HG03095 (cell line): Measurements from ENCODE around the gene BSPRY.
"Not testable (repeated sequence)": the region's sequence is repeated elsewhere in the genome, so short reads cannot be mapped to it uniquely, and the experiment has no call there.

Experiments
- ATAC-seq: cut with Tn5 transposase; IDR thresholded peaks from one replicate; pipeline ENCODE4 v1.9.1; 2021; ENCODE audit warnings: moderate library complexity; ENCODE audit not compliant: unreplicated experiment

Gene BSPRY

DNA sequence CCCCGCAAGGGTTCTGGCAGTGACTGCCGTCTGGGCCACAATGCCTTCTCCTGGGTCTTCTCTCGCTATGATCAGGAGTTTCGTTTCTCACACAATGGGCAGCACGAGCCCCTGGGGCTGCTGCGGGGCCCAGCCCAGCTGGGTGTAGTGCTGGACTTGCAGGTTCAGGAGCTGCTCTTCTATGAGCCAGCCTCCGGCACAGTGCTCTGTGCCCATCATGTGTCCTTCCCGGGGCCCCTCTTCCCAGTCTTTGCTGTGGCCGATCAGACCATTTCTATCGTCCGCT, 20.5 kb downstream of the BSPRY start:
- no peak for ATAC-seq

DNA sequence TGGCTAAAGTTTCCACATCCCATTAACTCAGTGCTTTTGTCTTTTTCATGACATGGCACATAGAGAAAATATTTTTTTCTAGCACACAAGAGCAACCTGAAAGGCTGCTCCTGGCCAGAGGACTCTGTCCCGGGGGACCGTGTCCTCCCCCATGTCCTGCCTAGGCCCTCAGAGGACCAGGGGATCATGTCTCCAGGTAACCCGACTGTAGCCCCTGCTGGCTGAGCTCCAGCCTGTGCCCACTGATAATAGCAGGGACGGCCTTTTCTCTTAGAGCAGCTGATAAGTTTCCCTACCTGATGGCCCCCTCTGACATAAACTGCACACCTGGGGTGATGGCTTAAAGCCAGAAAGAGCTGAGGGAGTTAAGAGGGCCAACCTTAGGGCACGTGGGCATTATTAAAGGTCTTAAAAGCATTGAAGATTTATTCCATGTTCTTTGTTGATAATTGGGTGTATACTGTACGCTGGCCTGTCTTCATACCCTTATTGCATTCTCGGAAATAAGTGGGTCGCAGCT, 21.5 kb downstream of the BSPRY start:
- no peak for ATAC-seq

DNA sequence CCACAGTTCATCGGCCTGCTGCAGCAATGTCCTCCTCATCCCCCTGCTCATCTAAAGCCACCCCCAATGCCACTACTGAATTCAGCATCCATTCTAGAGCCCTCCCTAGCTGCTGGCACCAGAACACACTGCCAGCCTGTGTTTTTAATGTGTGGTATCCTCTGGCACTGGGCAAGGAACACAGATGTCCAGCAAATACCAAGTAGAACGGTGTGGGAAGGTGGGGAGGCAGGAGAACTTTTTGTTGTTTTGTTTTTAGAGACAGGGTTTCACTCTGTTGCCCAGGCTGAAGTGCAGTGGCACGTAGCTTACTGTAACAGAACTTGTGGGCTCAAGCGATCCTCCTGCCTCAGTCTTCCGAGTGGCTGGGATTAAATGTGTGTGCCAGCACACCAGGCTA, 22.7 kb downstream of the BSPRY start:
- no peak for ATAC-seq

DNA sequence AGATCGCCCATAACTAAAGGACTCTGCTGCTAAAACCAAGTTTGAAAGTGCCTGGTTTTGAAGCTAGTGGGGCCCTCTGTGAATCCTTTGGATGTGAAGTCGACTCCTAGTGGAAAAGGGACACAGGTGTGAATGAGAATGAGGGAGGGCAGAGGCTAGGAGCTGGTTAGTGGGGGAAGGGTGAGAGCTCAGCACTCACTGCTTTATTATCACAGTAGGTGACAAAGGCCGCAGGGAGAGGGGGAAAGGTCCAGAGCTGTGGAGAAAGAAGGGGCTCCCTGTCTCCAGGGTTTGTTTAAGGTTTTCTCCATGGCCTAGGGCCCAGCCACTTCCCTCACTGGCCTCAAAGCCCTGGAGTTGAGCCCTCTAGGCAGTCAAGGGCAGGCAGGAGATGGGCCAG, 23.9 kb downstream of the BSPRY start:
- ATAC-seq, result no peak

DNA sequence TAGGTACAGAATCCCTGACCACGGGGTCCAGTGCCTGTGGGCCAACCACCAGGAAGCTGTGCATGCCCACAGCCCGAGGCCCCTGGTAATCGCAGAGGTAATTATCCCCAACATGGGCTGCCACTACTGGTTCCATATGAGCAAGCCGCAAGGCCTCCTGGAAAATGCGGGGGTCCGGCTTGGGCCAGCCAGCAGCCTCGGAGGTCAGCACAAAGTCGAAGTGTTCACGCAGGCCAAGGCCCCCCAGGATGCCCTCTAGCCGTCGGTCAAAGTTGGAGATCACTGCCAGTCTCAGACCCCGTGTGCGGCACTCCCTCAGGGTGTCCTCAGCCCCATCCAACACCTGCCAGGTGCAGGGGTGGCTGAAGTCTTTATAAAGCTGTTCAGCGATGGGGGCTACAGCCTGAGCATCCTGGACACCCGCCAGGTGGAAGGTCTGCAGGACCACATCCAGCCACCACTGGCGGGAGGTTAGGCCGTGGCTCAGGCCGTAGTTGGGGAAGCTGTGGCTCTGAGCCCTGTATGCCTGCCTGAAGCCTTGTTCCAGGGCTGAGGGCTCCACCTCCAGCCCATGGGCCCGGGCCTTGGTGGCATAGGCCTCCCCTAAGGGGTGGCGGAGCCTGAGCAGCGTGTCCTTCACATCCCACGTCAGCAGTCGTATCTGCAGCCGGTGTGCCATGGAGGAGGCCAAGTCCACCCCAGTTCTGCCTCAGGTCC, 24.5 kb downstream of the BSPRY start:
- ATAC-seq, result no peak

DNA sequence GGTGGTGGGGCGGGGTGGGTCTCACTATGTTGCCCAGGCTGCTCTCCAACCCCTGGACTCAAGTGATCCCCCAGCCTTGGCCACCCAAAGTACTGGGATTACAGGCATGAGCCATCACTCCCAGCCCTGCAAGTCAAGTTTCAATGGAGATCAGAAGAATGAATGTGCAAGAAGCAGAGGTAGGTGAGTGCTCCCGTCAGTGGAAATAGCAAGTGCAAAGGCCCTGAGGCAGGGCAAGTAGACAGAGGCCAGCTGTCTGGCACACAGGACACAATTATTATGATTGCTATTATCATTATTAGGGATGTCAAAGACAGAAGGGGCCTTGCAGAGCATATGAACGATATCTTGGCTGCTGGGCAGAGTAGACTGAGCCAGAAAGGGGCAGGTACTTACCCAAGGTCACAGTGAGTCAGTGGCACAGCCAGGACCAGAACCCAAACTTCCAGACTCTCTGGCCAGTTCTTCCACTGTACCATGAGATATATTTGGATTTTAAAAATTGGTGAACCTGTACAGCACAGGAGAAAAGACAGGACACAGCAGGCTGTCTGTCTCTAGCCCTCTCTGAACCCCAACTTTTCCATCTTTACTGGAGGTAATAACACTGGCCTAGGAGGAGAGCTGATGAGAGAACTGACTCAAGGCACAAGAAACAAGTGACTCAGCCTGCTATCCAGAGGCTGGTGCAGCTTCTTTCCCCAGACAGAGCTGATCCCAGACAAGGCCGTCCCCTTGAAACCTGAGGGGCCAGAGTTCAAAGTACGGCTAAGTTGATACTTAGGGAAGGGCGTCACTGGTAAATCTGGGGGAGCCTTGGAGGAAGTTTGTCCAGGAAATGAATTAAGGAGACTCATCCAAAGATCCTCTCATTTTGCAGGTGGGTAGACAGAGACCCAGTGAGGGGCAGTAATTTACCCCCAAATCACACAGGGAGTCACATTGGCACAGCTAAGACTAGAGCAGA, 26.0 kb downstream of the BSPRY start:
- ATAC-seq, result no peak

DNA sequence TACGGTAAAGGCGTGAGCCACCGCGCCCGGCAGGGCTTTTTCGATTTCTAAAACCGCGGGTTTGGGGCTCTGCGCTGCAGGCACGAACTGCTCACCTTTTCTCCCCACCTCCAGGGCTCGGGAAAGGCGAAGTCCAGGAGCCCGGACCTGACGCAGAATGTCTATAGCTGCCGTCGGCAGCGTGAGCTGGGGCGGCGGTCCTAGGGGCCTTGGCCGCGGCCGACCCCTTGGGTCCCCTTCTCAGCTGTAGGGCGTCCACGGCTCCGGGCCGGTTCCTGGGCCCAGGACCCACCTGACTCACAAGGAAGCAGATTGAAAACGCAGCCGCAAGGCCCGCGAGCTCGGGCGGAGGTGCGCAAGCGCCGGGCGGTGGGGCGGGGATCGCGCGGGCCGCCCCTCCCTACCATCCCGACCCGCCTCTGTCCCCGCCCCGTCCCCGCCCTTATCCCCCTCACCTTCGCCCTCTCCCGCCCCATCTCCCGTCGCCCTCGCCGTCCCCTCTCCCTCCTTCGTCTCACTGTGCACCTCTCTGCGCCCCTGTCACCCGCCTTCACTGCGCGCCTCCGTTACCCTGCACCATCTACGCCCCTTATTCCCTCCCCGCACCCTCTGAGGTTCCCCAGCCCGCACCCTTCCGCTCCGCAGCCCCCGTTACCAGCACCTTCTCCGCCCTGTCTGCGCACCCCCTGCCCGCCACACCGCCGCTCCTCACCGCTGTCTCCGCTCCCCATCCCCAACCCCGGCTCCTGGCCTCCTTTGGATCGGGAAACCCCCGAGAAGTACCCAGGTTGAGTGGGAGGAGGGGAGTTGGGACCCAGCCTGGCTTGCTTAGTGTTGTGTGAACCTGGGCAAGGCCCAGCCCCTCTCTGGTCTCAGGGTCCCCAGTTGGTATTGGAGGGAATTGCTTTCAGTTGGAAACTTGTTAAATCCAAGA, 27.6 kb downstream of the BSPRY start, which contains the start of gene HDHD3:
HDHD3 (minus strand) TSS at position 353 of the 934 bp plus-strand sequence. CDS start 2,632 bp downstream, outside the sequence.
- ATAC-seq, result peak; percentile 59

DNA sequence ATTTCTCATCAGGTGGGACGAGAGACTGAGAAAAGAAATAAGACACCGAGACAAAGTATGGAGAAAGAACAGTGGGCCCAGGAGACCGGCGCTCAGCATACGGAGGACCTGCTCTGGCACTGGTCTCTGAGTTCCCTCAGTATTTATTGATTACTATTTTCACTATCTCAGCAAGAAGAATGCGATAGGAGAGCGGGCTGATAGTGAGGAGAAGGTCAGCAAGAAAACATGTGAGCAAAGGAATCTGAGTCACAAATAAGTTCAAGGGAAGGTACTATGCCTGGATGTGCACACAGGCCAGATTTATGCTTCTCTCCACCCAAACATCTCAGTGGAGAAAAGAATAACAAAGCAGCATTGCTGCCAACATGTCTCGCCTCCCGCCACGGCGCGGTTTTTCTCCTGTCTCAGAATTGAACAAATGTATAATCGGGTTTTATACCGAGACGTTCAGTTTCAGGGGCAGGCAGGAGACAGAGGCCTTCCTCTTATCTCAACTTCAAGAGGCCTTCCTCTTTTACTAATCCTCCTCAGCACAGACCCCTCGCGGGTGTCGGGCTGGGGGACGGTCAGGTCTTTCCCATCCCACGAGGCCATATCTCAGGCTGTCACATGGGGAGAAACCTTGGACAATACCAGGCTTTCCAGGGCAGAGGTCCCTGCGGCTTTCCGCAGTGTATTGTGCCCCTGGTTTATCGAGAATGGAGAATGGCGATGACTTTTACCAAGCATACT, 29.9 kb downstream of the BSPRY start:
- ATAC-seq, result not testable (repeated sequence)

DNA sequence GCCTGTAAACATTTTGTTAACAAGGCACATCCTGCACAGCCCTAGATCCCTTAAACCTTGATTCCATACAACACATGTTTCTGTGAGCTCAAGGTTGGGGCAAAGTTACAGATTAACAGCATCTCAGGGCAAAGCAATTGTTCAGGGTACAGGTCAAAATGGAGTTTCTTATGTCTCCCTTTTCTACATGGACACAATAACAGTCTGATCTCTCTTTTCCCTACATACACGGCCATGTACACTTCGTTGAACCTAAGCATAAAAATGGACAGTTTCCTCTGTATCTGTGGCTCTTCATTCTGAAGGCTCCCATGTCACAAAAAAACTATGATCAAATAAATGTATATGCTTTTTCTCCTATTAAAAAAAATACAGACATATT, 30.5 kb downstream of the BSPRY start:
- ATAC-seq, result not testable (repeated sequence)

DNA sequence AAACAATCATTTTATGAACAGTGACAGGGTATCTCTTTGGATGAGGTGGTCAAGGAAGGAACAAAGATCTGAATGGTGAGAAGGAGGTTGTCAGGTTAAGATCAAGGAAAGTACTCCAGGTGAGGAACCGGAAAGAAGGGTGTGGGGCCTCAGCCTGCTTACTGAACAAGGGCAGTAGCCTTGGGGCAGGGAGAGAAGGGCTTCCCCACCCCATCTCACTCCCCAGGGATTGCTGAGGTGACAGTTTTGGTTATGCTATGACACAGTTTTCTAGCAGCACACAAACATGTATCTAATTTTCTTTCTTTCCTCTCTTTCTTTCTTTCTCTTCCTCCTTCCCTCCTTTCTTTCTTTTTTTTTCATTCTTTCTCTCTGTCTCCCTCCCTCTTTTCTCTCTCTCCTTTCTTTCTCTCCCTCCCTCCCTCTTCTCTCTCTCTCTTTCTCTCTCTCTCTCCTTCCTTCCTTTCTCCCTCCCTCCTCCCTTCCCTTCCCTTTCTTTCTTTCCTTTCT, 31.6 kb downstream of the BSPRY start:
- peak; percentile 68 for ATAC-seq

DNA sequence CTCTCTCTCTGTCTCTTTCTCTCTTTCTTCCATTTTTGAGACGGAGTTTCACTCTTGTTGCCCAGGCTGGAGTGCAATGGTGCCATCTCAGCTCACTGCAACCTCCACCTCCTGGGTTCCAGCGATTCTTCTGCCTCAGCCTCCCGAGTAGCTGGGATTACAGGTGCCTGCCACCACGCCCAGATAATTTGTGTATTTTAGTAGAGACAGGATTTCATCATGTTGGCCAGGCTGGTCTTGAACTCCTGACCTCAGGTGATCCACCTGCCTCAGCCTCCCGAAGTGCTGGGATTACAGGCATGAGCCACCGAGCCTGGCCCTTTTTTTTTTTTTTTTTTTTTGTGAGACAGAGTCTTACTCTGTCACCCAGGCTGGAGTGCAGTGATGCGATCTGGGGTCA, 32.1 kb downstream of the BSPRY start:
- ATAC-seq, result not testable (repeated sequence)

DNA sequence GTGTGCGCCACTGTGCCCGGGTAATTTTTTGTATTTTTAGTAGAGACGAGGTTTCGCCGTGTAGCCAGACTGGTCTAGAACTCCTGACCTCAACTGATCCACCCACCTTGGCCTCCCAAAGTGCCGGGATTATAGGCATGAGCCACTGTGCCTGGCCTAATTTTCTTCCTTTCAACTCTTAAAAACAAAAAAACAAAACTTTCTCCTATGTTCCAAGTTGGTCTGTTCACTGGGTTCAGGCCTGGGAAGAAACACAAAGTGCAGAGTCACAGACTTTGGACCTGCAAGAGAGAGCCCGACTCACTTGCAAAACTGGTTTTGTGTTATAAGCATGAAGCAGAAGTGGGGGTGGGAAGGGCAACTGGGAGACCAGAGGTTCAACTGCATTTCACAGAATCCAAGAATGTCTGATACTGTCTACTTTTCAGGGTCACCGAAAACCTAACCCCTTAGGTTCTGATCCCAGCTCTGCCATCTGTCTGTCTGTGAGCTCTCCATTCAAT, 32.6 kb downstream of the BSPRY start:
- ATAC-seq, result no peak

DNA sequence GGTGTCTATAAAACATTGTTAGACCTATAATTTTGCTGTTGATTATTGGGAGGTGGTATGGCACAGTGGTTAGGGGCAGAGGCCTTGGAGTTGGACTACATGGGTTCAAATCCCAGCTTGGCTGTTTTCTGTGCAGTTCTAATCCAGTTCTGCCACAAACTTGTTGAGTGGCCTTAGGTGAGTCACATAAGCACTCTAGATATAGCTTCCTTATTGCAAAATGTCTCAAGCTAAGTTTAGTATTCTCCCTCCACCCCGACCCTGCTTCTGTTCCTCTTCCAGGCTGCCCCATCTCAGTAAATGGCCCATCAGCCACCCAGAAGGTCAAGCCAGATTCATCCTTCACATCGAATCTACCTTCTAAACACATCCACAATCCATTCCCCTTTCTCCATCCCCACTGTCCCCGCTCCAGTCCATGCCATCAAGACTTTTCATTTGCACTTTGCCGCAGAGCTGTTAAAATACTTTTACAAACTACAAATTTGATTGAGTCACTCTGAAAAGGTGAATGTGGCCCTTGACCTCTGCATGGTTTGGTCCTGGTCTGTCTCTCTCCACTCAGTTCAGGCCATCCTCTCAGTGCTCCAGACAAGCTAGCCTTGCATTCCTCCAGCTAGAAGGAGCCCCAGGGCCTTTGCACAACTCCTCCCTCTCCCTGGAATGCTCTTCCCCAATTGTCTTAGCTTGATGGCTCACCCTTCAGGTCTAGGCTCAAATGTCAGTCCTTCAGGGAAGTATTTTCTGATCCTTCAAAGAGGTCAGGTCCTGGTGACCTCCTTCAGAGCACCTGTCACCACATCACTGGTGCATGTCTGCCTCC, 37.4 kb downstream of the BSPRY start:
- ATAC-seq, result no peak

DNA sequence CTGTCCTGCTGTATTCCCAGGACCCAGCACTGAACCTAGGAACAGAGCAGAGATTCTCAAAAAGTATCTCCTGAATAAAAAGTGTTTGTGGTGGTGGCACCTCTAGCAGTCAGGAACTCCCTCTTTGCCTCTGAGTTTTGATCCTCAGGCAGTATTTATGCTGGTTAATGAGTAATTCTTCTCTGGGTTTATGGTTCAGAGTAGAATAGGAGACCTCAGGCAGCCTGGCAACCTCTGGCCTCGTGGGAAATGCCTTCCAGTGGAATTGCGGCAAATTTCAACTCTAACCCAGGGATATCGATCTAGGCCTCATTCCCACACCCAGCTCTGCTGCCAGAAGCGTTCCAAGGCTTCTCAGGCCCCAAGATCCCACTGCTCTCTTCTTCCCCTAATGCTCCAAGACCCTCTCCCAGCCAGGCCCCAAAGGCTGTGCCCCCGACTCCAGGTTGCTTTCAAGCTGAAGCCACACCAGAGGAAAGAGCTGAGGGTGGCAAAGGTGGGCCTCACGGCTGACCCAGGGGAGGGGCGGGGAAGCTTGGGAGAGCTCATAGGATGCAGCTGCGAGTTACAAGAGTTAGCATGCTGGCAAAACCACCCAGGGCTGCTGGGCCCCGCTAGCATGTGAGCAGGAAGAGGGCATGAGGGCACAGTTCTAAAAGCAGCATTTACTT, 38.4 kb downstream of the BSPRY start:
- no peak for ATAC-seq

DNA sequence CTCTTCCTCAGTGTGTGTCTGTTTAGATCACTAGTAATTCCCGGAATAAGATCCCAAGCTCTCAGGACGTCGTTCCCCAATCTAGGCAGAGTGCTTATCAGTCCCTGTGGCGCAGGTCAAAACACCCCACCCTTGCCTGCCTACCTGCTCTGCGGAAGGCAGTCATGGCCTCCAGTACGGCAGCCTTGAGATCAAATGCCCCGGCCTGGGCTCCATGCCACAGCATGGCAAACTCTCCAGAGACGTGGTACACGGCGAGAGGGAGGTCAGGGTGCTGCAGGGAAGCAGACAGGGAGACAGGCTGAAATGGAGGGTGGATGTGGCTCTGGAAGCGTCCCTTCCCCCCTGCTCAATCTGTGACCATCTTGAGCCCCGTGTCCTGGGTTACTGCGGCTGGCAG, 39.5 kb downstream of the BSPRY start:
- no peak for ATAC-seq

DNA sequence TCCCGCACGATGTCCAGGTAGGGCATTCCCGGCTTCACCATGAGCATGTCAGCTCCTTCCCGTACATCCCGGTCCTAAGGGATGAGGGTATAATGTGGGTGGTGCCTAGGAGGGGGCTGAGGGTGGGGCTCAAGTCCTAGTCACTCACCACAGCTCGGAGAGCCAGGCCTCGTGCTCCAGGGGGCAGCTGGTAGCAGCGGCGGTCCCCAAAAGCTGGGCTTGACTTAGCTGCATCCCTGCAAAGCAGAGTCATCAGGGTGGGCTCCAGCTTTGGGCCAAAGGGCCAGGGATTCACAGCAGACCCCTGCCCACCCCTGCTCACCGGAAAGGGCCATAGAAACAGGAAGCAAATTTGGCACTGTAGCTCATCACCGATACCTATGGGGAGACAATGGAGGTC, 40.1 kb downstream of the BSPRY start:
- ATAC-seq, result no peak

DNA sequence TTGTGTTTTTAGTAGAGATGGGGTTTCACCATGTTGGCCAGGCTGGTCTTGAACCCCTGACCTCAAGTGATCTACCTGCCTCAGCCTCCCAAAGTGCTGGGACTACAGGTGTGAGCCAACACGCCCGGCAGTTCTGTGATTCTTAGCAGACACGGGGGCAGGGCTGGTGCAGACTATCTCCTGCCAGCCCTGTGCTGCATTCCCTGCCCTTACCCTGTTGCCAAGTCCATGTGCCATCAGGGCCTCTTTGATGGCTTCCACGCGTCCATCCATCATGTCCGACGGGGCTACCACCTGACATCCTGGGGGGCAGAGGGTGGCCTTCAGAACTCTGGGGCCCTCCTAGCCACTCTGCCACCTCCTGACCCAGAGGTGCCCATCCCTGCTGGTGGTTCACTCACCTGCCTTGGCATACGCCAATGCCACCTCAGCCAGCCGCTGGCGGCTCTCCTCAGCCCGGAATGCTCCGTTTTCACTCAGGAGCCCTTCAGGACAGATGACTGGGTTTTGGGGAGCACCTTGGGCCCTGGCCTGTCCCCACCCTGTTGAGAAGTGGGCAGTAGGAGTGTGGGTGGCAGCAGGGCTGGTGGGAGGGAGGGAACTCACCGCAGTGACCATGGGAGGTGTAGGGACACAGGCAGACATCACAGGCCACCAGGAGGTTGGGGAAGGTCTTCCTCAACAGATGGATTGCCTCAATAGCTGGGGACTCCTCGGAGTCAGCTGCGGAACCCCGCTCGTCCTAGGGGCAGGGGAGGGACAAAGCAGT, 41.0 kb downstream of the BSPRY start:
- ATAC-seq, result no peak

DNA sequence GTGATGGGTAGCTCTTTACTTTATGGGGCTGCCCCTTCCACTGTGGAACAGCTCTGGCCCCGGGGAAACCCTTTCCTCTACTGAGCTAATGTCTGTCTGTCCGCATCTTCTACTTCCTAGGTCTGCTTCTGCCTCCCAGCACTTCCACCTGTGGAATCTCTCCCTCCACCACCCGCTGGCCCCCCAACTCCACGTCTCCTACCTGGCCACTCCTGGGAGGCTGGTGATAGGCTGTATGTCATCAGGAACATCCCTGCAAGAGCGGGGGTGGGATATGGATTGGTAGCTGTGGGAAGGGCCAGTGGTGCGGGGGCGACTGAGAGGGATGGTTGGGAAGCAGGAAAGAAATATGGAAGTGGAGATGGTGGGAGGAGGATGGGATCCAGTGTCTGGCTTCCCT, 42.6 kb downstream of the BSPRY start:
- no peak for ATAC-seq
